IMR-90 (cell line): ENCODE measurements around the gene PDGFA.

ENCODE experiments used
- BHLHE40 ChIP-seq: fragments of 150-350 bp; IDR thresholded peaks from 2 replicates; pipeline ENCODE4 v1.6.1; 2016; ENCODE audit warnings: mild to moderate bottlenecking, low read depth, low read length
- CHD1 ChIP-seq: IDR thresholded peaks from 2 replicates; pipeline ENCODE4 v1.6.1; 2012; ENCODE audit warnings: low read depth, low read length, improper control_type of control experiment
- ELK1 ChIP-seq: fragments of 150-350 bp; IDR thresholded peaks from 2 replicates; pipeline ENCODE4 v1.6.1; 2016; ENCODE audit warnings: low read depth, mild to moderate bottlenecking, low read length, moderate library complexity, borderline replicate concordance
- MAZ ChIP-seq: IDR thresholded peaks from 2 replicates; pipeline ENCODE4 v1.6.1; 2012; ENCODE audit warnings: low read depth, mild to moderate bottlenecking, low read length, improper control_type of control experiment, moderate library complexity, borderline replicate concordance
- MXI1 ChIP-seq: IDR thresholded peaks from 2 replicates; pipeline ENCODE4 v1.6.1; 2012; ENCODE audit warnings: low read depth, mild to moderate bottlenecking, low read length, moderate library complexity, borderline replicate concordance
- POLR2A ChIP-seq: IDR thresholded peaks from 2 replicates; pipeline ENCODE4 v1.6.1; 2012; ENCODE audit warnings: mild to moderate bottlenecking, low read depth, low read length
- RAD21 ChIP-seq: IDR thresholded peaks from 2 replicates; pipeline ENCODE4 v1.6.1; 2012; ENCODE audit warnings: low read length, improper control_type of control experiment
- RCOR1 ChIP-seq: IDR thresholded peaks from 2 replicates; pipeline ENCODE4 v1.6.1; 2012; ENCODE audit warnings: mild to moderate bottlenecking, low read length, improper control_type of control experiment; ENCODE audit not compliant: insufficient replicate concordance
- RFX5 ChIP-seq: IDR thresholded peaks from 2 replicates; pipeline ENCODE4 v1.8.0; 2012; ENCODE audit warnings: low read depth, mild to moderate bottlenecking, low read length, moderate library complexity
- TF ChIP-seq, protein P1 (sequence below): conservative IDR thresholded peaks from 2 replicates; pipeline ENCODE4 v1.5.1; 2012; ENCODE audit warnings: mild to moderate bottlenecking, low read depth, low read length, improper control_type of control experiment

- TF ChIP-seq, protein P1, sequence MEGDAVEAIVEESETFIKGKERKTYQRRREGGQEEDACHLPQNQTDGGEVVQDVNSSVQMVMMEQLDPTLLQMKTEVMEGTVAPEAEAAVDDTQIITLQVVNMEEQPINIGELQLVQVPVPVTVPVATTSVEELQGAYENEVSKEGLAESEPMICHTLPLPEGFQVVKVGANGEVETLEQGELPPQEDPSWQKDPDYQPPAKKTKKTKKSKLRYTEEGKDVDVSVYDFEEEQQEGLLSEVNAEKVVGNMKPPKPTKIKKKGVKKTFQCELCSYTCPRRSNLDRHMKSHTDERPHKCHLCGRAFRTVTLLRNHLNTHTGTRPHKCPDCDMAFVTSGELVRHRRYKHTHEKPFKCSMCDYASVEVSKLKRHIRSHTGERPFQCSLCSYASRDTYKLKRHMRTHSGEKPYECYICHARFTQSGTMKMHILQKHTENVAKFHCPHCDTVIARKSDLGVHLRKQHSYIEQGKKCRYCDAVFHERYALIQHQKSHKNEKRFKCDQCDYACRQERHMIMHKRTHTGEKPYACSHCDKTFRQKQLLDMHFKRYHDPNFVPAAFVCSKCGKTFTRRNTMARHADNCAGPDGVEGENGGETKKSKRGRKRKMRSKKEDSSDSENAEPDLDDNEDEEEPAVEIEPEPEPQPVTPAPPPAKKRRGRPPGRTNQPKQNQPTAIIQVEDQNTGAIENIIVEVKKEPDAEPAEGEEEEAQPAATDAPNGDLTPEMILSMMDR = no peak
- TF ChIP-seq MAZ (no peak), ELK1 (no peak), POLR2A (no peak), RAD21 (no peak), CHD1 (no peak), RFX5 (no peak), RCOR1 (no peak), BHLHE40 (no peak), MXI1 (no peak)
These were observed 52.2 kb downstream of the PDGFA start for GRCh38 chr7:467393-467828.
